ENCODE measurements around the gene CLCN4.

CLCN4 gene

DNA sequence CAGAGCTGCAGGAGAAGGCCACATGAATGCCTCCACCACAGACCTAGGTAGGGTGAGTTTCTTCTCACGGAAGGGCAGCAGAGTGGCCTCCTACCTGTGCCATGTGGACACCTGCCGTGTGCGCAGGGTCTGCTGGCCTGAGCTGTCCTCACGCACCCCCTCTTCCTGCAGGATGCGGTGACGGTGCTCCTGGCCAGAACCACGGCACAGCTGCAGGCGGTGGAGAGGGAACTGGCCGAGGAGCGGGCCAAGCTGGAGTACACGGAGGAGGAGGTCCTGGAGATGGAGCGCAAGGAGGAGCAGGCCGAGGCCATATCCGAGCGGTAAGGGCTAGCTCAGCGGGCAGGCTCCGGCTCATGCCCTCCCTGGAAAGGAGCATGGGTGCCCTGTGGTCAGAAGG lies 28.4 kb upstream of the CLCN4 start:
- TF ChIP-seq, protein P1, sequence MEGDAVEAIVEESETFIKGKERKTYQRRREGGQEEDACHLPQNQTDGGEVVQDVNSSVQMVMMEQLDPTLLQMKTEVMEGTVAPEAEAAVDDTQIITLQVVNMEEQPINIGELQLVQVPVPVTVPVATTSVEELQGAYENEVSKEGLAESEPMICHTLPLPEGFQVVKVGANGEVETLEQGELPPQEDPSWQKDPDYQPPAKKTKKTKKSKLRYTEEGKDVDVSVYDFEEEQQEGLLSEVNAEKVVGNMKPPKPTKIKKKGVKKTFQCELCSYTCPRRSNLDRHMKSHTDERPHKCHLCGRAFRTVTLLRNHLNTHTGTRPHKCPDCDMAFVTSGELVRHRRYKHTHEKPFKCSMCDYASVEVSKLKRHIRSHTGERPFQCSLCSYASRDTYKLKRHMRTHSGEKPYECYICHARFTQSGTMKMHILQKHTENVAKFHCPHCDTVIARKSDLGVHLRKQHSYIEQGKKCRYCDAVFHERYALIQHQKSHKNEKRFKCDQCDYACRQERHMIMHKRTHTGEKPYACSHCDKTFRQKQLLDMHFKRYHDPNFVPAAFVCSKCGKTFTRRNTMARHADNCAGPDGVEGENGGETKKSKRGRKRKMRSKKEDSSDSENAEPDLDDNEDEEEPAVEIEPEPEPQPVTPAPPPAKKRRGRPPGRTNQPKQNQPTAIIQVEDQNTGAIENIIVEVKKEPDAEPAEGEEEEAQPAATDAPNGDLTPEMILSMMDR (IDR thresholded peaks at IDR 0.05; ENCODE audit: borderline replicate concordance, insufficient read depth, low read depth, low read length) = no peak
- H3K4me3 ChIP-seq (ENCODE audit: low read depth, low read length) = no peak overlapping the region

DNA sequence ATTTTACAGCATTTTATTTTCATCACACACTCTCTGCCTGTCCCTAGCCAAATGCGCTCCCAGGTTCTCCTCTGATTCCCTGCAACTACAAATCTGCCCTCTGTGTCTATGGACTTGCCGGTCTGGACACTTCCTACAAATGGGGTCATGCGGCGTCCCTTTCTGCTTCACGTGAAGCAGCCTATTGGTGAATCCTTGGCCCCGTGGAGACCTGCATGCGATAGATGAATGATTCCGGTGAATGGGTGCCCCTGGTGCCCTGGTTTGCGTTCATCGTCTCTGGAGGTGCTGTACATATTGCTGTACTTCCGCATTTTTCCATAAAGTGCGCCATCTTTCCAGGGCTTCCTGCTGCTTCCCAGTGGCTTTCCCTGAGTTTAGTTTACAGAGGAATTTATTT lies 27.5 kb upstream of the CLCN4 start:
- TF ChIP-seq, protein P1 (IDR thresholded peaks at IDR 0.05; ENCODE audit: borderline replicate concordance, insufficient read depth, low read depth, low read length) = no peak
- H3K4me3 ChIP-seq (ENCODE audit: low read depth, low read length) = no peak overlapping the region

DNA sequence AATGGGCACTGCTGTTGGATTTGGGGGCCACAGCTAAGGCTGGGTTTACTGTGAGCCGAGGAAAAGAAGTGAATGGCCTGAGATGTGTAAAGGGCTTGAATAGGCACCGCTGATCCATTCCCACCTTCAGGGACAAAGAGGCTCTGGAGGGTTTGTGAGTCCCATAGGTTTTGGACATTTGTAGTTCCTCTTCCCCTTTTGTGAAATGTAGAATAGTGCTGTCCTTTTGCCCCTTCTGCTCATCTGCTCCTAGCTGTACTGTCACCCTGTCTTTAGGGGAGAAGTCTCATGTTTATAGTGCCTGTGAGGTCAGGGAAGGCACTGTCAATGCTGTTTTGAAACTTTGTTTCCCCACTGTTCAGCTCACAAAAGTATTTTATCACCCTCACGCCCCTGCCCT lies 26.4 kb upstream of the CLCN4 start:
- TF ChIP-seq, protein P1 (IDR thresholded peaks at IDR 0.05; ENCODE audit: borderline replicate concordance, insufficient read depth, low read depth, low read length) = no peak

DNA sequence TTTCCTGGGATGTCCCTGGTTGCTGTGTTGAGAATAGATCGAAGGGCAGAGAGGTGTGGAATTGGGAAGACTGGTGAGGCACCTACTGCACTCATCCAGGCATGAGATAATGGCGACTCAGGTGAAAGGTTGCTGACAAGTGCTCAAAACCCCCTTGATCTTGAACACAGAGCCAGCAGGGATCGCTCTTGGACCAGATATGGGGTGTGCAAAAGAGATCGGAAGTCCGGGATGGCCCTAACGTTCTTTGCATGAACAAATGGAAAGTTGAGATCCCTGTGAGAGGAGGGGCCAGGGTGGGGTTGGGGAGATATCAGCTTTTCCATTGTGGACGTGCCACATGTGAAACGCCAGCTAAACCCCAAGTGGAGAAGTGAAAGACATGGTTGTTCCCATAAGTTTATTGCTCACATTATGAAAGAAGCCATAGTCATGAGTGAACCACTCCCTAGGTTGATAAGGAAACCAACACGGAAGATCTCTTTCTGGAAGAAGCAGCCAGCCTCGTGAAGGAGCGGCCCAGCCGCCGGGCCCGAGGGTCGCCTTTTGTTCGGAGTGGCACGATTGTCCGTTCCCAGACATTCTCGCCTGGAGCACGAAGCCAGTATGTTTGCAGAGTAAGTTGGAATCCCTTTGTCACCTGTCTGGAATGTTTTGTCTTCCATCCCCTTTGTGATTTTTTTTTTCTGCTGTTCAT lies 22.6 kb upstream of the CLCN4 start:
- TF ChIP-seq, protein P1 (IDR thresholded peaks at IDR 0.05; ENCODE audit: borderline replicate concordance, insufficient read depth, low read depth, low read length) = no peak

More for the DNA sequence above, 26.4 kb upstream of the CLCN4 start:
- H3K4me3 ChIP-seq (ENCODE audit: low read depth, low read length) = no peak overlapping the region

DNA sequence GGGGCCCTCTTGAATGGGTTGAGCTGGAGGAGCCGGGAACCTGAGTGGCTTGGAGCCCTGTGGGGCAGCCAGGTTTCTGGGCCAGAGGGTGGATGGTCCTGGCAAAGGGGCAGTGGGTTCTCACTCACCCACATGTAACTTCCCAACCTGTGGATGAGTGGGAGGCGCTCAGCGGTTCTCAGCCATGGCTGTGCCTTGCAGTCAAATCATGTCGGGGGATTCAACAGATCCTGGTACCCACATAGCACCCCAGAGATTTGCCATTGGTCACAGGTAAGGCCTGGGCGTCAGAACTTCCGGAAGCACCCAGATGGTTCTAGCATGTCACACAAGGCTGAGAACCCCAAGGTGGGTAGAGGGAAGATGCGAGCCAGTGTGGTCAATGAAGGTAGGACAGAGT lies 21.9 kb upstream of the CLCN4 start:
- no peak overlapping the region for H3K4me3 ChIP-seq (ENCODE audit: low read depth, low read length)
- TF ChIP-seq, protein P1 (IDR thresholded peaks at IDR 0.05; ENCODE audit: borderline replicate concordance, insufficient read depth, low read depth, low read length) = no peak

More for the DNA sequence above, 22.6 kb upstream of the CLCN4 start:
- H3K4me3 ChIP-seq (ENCODE audit: low read depth, low read length) = no peak overlapping the region

DNA sequence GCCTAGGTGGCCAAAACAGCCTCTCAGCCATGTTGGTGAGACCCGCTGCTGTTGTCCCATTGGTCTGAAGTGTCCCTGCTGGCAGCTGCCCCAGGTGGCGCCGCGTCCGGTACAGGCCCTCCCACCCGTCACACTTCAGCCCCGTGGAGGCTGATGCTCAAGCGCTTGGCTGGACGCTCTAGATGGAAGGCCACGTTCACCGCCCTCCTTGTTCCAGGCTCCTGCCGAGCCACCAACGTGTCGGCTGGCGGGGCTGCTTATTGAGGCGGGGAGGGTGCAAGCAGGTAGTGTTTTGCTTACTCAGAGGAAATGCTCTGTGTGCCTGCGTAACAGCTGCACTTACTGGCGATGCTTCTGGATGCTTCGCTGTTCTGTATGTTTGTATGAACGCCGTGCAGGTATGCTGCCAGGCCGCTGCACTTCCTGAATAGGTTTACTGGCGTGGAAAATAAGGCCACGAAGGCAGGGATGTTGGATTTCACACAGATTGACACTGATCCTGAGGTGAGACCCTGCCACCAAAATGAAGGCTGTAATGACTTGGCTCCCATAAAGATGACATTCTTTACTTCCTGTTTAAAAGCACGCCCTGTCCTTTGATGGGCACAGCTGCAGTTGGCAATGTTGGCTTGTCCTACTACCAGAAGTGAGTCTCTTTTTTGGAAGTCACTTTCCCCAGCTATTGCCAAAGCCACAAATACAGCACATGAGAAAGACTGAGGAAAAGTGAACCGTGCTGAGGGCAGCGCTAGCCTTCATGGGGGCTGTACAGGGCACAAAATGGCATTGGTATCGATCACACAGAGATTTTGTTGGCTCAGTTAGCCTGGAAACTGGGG lies 21.0 kb upstream of the CLCN4 start:
- H3K4me3 ChIP-seq (ENCODE audit: low read depth, low read length) = no peak overlapping the region
- TF ChIP-seq, protein P1 (IDR thresholded peaks at IDR 0.05; ENCODE audit: borderline replicate concordance, insufficient read depth, low read depth, low read length) = no peak

Measured in GM12875 (cell line).